Fibroblast of lung (primary cell): ENCODE results near the gene PRPF31.

Experiments used
- CTCF ChIP-seq, 2 donors: IDR thresholded peaks in 1 of 2; conservative IDR thresholded peaks in 1 of 2; 1 replicate in 1 of 2; 2 replicates in 1 of 2; pipeline ENCODE4 v1.5.1; 2011 to 2012; ENCODE audit warnings: low read length in 2 of 2, control low read depth in 1 of 2, inconsistent platforms in 1 of 2, low read depth in 1 of 2, mild to moderate bottlenecking in 1 of 2
- EZH2 ChIP-seq: IDR thresholded peaks from 2 replicates; pipeline ENCODE4 v1.5.1; 2012; ENCODE audit warnings: low read length, control low read depth, mild to moderate bottlenecking; ENCODE audit errors: missing control alignments

GRCh38 chr19:54074851-54075250 lies 40.7 kb upstream of the PRPF31 start:
- TF ChIP-seq EZH2 (no peak), CTCF (conservative IDR thresholded peaks at IDR 0.05 in 1 of 2, IDR thresholded peaks at IDR 0.05 in 1 of 2; ENCODE audit: low read depth in 1 of 2, low read length in 2 of 2) (no peak)
